GM12878 (cell line): ENCODE data around the gene SSU72. TPM values are rescaled to one million over a fixed set of nuclear protein-coding genes. Genes with fewer than 3 reads are reported as not detected.
"Not testable (repeated sequence)": the region's sequence is repeated elsewhere in the genome, so short reads cannot be mapped to it uniquely, and the experiment has no call there.

Experiments
- ATAC-seq: fragments of 200-7000 bp; cut with Tn5 transposase; 3 replicates; pipeline ENCODE4 v1.9.1; 2020; ENCODE audit warnings: mild to moderate bottlenecking, moderate library complexity
- BruUV-seq: library from RNA; stranded (reverse); fragments of 400-500 nt; replicated peaks from 2 replicates; lab custom pipeline; 2021; lab: Mats Ljungman, UMichigan
- CTCF ChIA-PET: fragments of 300-600 bp; sonication (Branson Sonifier 250); formaldehyde crosslinking; extraction: SDS; loops from one replicate; lab custom pipeline; 2021; ENCODE audit warnings: inconsistent platforms; lab: Yijun Ruan, JAX
- POLR2A ChIA-PET: fragments of 350-600 bp; formaldehyde crosslinking; extraction: SDS; loops from one replicate; lab custom pipeline; 2021; ENCODE audit warnings: inconsistent platforms; lab: Charles Lee
- RAD21 ChIA-PET: fragments of 300-600 bp; sonication (Branson Sonifier 250); formaldehyde crosslinking; loops from one replicate; lab custom pipeline; 2023; ENCODE audit warnings: antibody characterized with exemption; ENCODE audit not compliant: unreplicated experiment; lab: Charles Lee
- SMC1A ChIA-PET: fragments of 300-600 bp; sonication (Branson Sonifier 250); formaldehyde crosslinking; loops from one replicate; lab custom pipeline; 2023; ENCODE audit not compliant: unreplicated experiment, uncharacterized antibody; lab: Charles Lee
- DNase-seq: peaks from one replicate; pipeline ENCODE4 v3.0.0-alpha.2; 2011; ENCODE audit warnings: low read depth, low spot score
- FAIRE-seq: peaks from 3 replicates; lab custom pipeline; 2011; peaks lifted over from hg19 to GRCh38; lab: Jason Lieb, UNC
- H2AFZ ChIP-seq: 2 replicates; pipeline ENCODE4 v1.6.0; 2011; ENCODE audit warnings: low read depth, low read length, control low read depth; ENCODE audit not compliant: control insufficient read depth
- H3K27ac ChIP-seq: 2 replicates; pipeline ENCODE4 v1.5.1; 2011; ENCODE audit warnings: control low read depth; ENCODE audit not compliant: control insufficient read depth, insufficient read depth
- H3K27me3 ChIP-seq, 2 experiments: replicated peaks in 1 of 2; 2 replicates each; pipeline versions ENCODE4 v1.6.0 to v1.6.1; 2011; ENCODE audit warnings: low read length in 1 of 2; ENCODE audit not compliant: control insufficient read depth in 2 of 2, insufficient read depth in 2 of 2
- H3K36me3 ChIP-seq, 2 experiments: 2 replicates each; pipeline ENCODE4 v1.5.1; 2011; ENCODE audit warnings: low read length in 1 of 2; ENCODE audit not compliant: control insufficient read depth in 2 of 2, insufficient read depth in 2 of 2
- H3K4me1 ChIP-seq: 2 replicates; pipeline ENCODE4 v1.6.1; 2011; ENCODE audit warnings: mild to moderate bottlenecking, low read length, moderate library complexity, mixed read lengths; ENCODE audit not compliant: control insufficient read depth, insufficient read depth
- H3K4me2 ChIP-seq: 2 replicates; pipeline ENCODE4 v1.6.0; 2011; ENCODE audit warnings: control low read depth; ENCODE audit not compliant: control insufficient read depth, insufficient read depth
- H3K4me3 ChIP-seq: fragments of 200-600 bp; sonication (generic); 2 replicates; pipeline ENCODE4 v1.5.1; 2016
- H3K79me2 ChIP-seq: 2 replicates; pipeline ENCODE4 v1.6.0; 2011; ENCODE audit warnings: low read length; ENCODE audit not compliant: control insufficient read depth, insufficient read depth
- H3K9ac ChIP-seq: 2 replicates; pipeline ENCODE4 v1.8.0; 2011; ENCODE audit warnings: low read length, control low read depth, mixed read lengths; ENCODE audit not compliant: control insufficient read depth, insufficient read depth
- H3K9me3 ChIP-seq: replicated peaks from 3 replicates; pipeline ENCODE4 v1.5.1; 2011; ENCODE audit warnings: mild to moderate bottlenecking, low read length; ENCODE audit not compliant: control insufficient read depth, insufficient read depth
- H4K20me1 ChIP-seq: 2 replicates; pipeline ENCODE4 v1.6.0; 2011; ENCODE audit not compliant: control insufficient read depth, insufficient read depth
- ATF7 ChIP-seq: fragments of 450-650 bp; IDR thresholded peaks from 2 replicates; pipeline ENCODE4 v1.6.1; 2016; ENCODE audit warnings: low read depth, mild to moderate bottlenecking
- MEF2B ChIP-seq: fragments of 450-650 bp; IDR thresholded peaks from 2 replicates; pipeline ENCODE4 v1.6.1; 2018; ENCODE audit warnings: mild to moderate bottlenecking, moderate library complexity; ENCODE audit not compliant: partially characterized antibody, poor library complexity, severe bottlenecking
- NBN ChIP-seq: fragments of 450-650 bp; IDR thresholded peaks from 2 replicates; pipeline ENCODE4 v1.6.1; 2016
- PAX5 ChIP-seq: IDR thresholded peaks from 2 replicates; pipeline ENCODE4 v1.6.1; 2011; ENCODE audit warnings: low read depth, low read length, borderline replicate concordance
- RAD21 ChIP-seq: IDR thresholded peaks from 2 replicates; pipeline ENCODE4 v1.6.1; 2011; ENCODE audit warnings: mild to moderate bottlenecking, low read depth, low read length, moderate library complexity; ENCODE audit not compliant: insufficient read depth
- ZNF207 ChIP-seq: fragments of 450-650 bp; IDR thresholded peaks from 2 replicates; pipeline ENCODE4 v1.6.1; 2014; ENCODE audit warnings: antibody characterized with exemption, mild to moderate bottlenecking, borderline replicate concordance
- WGBS: methylation state at CpG from one replicate; pipeline ENCODE4 v1.1.6; 2016; ENCODE audit warnings: low lambda C conversion rate; ENCODE audit not compliant: insufficient replicate concordance, insufficient coverage; ENCODE audit errors: missing lambda C conversion rate; 5-methylcytosine and 5-hydroxymethylcytosine counted together
- in situ Hi-C: fragments of 300-500 bp; cut with MboI; formaldehyde crosslinking; loops from 9 replicates; pipeline ENCODE4 v1.14.3; 2018; ENCODE audit warnings: mixed read lengths
- intact Hi-C: fragments of 100-400 bp; cut with micrococcal nuclease; formaldehyde crosslinking; loops from one replicate; pipeline ENCODE4 v1.14.2; 2022; ENCODE audit not compliant: unreplicated experiment
- polyA plus RNA-seq, 11 experiments: library from polyadenylated mRNA; depleted of rRNA in 4 of 11; unstranded in 6 of 11; stranded (reverse) in 5 of 11; fragments of >200 nt; fragmentation: Nextera tagmentation in 4 of 11; fragmentation: Illumina TruSeq in 1 of 11; extraction: Ambion mirVana in 4 of 11; extraction: Trizol in 1 of 11; gene quantifications; 1 replicate in 1 of 11; 2 replicates in 10 of 11; pipeline versions ENCODE4 v1.2.1 to v1.2.3, GENCODE V29; 2011 to 2016; ENCODE audit warnings: inconsistent platforms in 2 of 11, missing spikeins in 2 of 11, low read depth in 1 of 11
- total RNA-seq, 4 experiments: library from RNA; depleted of rRNA in 3 of 4; stranded (reverse); fragments of >200 nt in 3 of 4; fragmentation: Illumina TruSeq in 1 of 4; extraction: Trizol in 1 of 4; gene quantifications; 2 replicates each; pipeline versions ENCODE4 v1.2.1 to v1.2.3, GENCODE V29; 2013 to 2021
- TF ChIP-seq, protein P1 (sequence below), 3 experiments: IDR thresholded peaks in 2 of 3; conservative IDR thresholded peaks in 1 of 3; 2 replicates each; pipeline ENCODE4 v1.5.1; 2011; ENCODE audit warnings: low read depth in 3 of 3, low read length in 3 of 3, mild to moderate bottlenecking in 3 of 3, control low read depth in 2 of 3, moderate library complexity in 2 of 3, inconsistent platforms in 1 of 3, mixed read lengths in 1 of 3; ENCODE audit not compliant: control insufficient read depth in 2 of 3, insufficient read depth in 1 of 3; ENCODE audit errors: extremely low read depth in 1 of 3
- TF ChIP-seq, protein P2 (sequence below): fragments of 450-650 bp; IDR thresholded peaks from 2 replicates; pipeline ENCODE4 v1.6.1; 2017; ENCODE audit warnings: mild to moderate bottlenecking, low read depth, inconsistent platforms; ENCODE audit not compliant: poor library complexity, severe bottlenecking

SSU72 gene
- total and polyA plus RNA-seq, 10 of the 15 experiments (the other 5 are each of a cell fraction or from before 2014, with no cell fraction given): 28.6 to 172 (median 67.7) TPM

DNA sequence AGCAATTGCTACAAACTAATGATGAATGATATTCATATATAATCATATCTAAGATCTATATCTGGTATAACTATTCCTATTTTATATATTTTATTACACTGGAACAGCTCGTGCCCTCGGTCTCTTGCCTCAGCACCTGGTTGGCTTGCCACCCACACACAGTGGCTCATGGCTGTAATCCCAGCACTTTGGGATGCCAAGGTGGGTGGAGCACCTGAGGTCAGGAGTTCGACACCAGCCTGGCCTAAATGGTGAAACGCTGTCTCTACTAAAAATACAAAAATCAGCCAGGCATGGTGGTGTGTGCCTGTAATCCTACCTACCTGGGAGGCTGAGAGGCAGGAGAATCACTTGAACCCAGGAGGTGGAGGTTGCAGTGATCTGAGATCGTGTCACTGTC lies 68.9 kb downstream of the SSU72 start:
- ChIA-PET POLR2A (interaction anchor here (0.6 kb wide), 1 partner anchor 110 kb away, joined by 3 read pairs; no protein-coding TSS in a partner anchor), SMC1A (interaction anchor here (0.7 to 1.8 kb wide), 5 partner anchors 41 to 134 kb away, joined by 3 to 5 read pairs (median 3); partner anchors contain the start of gene AURKAIP1), CTCF (interaction anchor here (0.6 to 3.4 kb wide), 14 partner anchors 10 to 200 kb away, joined by 3 to 17 read pairs (median 4); partner anchors contain the start of genes AURKAIP1 and CCNL2), RAD21 (interaction anchor here (0.6 to 1.2 kb wide), 4 partner anchors 62 to 386 kb away, joined by 3 to 4 read pairs (median 3); partner anchors contain the start of gene AURKAIP1)
- not testable (repeated sequence) for H3K79me2 ChIP-seq, H3K4me2 ChIP-seq, H3K27ac ChIP-seq, H3K36me3 ChIP-seq, H3K4me3 ChIP-seq, H4K20me1 ChIP-seq, DNase-seq, H3K9me3 ChIP-seq, H3K4me1 ChIP-seq, H3K27me3 ChIP-seq, ATAC-seq, FAIRE-seq, H3K9ac ChIP-seq
- BruUV-seq: TSS peak; percentile 92
- in situ Hi-C loops: loop anchor here (5.0 kb wide), 1 partner anchor 104 kb away; no protein-coding TSS in a partner anchor
- intact Hi-C loops: loop anchor here (2.0 to 10.0 kb wide), 2 partner anchors 65 to 131 kb away; partner anchors contain the start of gene AURKAIP1
- peak overlapping the region; percentile 35 for H2AFZ ChIP-seq
- WGBS: 30% methylated on average over 5 of the region's 5 CpGs

DNA sequence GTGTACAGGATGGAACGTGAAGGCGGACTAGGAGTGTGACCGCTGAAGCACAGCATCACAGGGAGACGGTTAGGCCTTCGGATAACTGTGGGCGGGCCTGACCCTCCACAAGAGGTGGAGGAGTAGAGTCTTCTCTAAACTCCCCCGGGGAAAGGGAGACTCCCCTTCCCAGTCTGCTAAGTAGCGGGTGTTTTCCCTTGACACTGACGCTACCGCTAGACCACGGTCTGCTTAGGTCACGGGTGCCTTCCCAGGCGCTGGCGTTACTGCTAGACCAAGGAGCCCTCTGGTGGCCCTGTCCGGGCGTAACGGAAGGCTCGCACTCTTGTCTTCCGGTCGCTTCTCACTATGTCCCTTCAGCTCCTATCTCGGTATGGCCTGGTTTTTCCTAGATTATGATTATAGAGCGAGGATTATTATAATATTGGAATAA lies 69.3 kb downstream of the SSU72 start:
- not testable (repeated sequence) for DNase-seq, H3K9ac ChIP-seq, H3K9me3 ChIP-seq, BruUV-seq, H3K79me2 ChIP-seq, H3K36me3 ChIP-seq, H3K27ac ChIP-seq, H3K27me3 ChIP-seq, H3K4me1 ChIP-seq, H3K4me3 ChIP-seq, H4K20me1 ChIP-seq
- Histone ChIP-seq H3K4me2 (peak overlapping the region; percentile 11; the same call in 1 of the 2 replicates), H2AFZ (peak overlapping the region; percentile 51)
- FAIRE-seq: peak; percentile 77
- peak; percentile 86 for ATAC-seq
- ChIA-PET CTCF (interaction anchor here (0.6 to 3.4 kb wide), 16 partner anchors 10 to 200 kb away, joined by 3 to 17 read pairs (median 4); partner anchors contain the start of genes AURKAIP1, CCNL2 and DVL1), RAD21 (interaction anchor here (0.6 to 1.6 kb wide), 5 partner anchors 62 to 386 kb away, joined by 3 to 4 read pairs (median 3); partner anchors contain the start of gene AURKAIP1), POLR2A (interaction anchor here (0.6 kb wide), 1 partner anchor 109 kb away, joined by 3 read pairs; no protein-coding TSS in a partner anchor), SMC1A (interaction anchor here (0.7 to 1.8 kb wide), 6 partner anchors 40 to 274 kb away, joined by 3 to 5 read pairs (median 3); partner anchors contain the start of gene AURKAIP1)
- intact Hi-C loops (loop anchor here (2.0 to 10.0 kb wide), 2 partner anchors 65 to 131 kb away; partner anchors contain the start of gene AURKAIP1), in situ Hi-C loops (loop anchor here (5.0 kb wide), 1 partner anchor 103 kb away; no protein-coding TSS in a partner anchor)
- 0% methylated on average over 16 of the region's 22 CpGs for whole genome bisulfite sequencing
- TF ChIP-seq PAX5: peak; percentile 51; the same call in 1 of the 2 replicates
- TF ChIP-seq ATF7: peak; percentile 35; the same call in 1 of the 2 replicates
- TF ChIP-seq MEF2B: peak; percentile 70
- 0 out of 2 replicates have a peak, but pooled peaks have one; percentile 7 for TF ChIP-seq RAD21
- TF ChIP-seq, protein P1, sequence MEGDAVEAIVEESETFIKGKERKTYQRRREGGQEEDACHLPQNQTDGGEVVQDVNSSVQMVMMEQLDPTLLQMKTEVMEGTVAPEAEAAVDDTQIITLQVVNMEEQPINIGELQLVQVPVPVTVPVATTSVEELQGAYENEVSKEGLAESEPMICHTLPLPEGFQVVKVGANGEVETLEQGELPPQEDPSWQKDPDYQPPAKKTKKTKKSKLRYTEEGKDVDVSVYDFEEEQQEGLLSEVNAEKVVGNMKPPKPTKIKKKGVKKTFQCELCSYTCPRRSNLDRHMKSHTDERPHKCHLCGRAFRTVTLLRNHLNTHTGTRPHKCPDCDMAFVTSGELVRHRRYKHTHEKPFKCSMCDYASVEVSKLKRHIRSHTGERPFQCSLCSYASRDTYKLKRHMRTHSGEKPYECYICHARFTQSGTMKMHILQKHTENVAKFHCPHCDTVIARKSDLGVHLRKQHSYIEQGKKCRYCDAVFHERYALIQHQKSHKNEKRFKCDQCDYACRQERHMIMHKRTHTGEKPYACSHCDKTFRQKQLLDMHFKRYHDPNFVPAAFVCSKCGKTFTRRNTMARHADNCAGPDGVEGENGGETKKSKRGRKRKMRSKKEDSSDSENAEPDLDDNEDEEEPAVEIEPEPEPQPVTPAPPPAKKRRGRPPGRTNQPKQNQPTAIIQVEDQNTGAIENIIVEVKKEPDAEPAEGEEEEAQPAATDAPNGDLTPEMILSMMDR (IDR thresholded peaks at IDR 0.05 in 2 of 3, conservative IDR thresholded peaks at IDR 0.05 in 1 of 3; ENCODE audit: control insufficient read depth in 2 of 3, extremely low read depth in 1 of 3, insufficient read depth in 1 of 3, low read depth in 3 of 3, low read length in 3 of 3): peak in 2 of 3 experiments; percentile 9 to 15; a peak in 1 of 6 replicates
- 0 out of 2 replicates have a peak, but pooled peaks have one; percentile 9 for TF ChIP-seq NBN
- TF ChIP-seq, protein P2, sequence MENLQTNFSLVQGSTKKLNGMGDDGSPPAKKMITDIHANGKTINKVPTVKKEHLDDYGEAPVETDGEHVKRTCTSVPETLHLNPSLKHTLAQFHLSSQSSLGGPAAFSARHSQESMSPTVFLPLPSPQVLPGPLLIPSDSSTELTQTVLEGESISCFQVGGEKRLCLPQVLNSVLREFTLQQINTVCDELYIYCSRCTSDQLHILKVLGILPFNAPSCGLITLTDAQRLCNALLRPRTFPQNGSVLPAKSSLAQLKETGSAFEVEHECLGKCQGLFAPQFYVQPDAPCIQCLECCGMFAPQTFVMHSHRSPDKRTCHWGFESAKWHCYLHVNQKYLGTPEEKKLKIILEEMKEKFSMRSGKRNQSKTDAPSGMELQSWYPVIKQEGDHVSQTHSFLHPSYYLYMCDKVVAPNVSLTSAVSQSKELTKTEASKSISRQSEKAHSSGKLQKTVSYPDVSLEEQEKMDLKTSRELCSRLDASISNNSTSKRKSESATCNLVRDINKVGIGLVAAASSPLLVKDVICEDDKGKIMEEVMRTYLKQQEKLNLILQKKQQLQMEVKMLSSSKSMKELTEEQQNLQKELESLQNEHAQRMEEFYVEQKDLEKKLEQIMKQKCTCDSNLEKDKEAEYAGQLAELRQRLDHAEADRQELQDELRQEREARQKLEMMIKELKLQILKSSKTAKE: peak; percentile 39
- 0 out of 2 replicates have a peak, but pooled peaks have one; percentile 34 for TF ChIP-seq ZNF207
